Coronary artery (tissue), 2 donors: ENCODE results near the gene ETS2.

Experiments
- DNase-seq: peaks from one replicate; pipeline ENCODE4 v3.0.0-alpha.2; 2017; ENCODE audit warnings: low spot score
- H3K27ac ChIP-seq, 2 donors: fragments of 200-600 bp; sonication (generic); one replicate each; pipeline ENCODE4 v1.5.1; 2016 to 2019
- H3K4me3 ChIP-seq: fragments of 200-600 bp; sonication (generic); 2 replicates; pipeline ENCODE4 v1.5.1; 2016; ENCODE audit warnings: mild to moderate bottlenecking, moderate library complexity
- TF ChIP-seq, protein P1 (sequence below): fragments of 200-600 bp; sonication (generic); IDR thresholded peaks from one replicate; pipeline ENCODE4 v1.5.1; 2019; ENCODE audit warnings: antibody characterized with exemption

The ETS2 gene

DNA sequence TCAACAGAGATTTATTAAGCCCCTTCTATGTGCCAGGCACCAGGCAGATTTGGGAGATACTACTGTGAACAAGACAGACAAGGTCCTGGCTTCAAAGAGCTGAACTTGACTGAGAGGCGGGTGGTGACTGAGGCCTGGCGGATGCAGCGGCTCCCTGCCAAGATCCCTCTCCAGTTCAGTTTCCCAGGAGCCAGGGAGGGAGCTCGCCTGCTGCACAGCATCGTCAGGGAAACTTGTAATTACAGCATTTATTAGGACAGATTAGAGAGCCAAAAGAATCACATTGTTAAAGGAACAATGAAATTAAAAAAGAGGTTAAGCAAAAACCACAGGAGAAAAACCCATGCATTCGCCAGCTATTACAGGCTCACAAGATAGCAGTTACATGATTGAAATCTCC, 55.3 kb downstream of the ETS2 start:
- Histone ChIP-seq H3K4me3 (no peak overlapping the region), H3K27ac (no peak overlapping the region)
- TF ChIP-seq, protein P1, sequence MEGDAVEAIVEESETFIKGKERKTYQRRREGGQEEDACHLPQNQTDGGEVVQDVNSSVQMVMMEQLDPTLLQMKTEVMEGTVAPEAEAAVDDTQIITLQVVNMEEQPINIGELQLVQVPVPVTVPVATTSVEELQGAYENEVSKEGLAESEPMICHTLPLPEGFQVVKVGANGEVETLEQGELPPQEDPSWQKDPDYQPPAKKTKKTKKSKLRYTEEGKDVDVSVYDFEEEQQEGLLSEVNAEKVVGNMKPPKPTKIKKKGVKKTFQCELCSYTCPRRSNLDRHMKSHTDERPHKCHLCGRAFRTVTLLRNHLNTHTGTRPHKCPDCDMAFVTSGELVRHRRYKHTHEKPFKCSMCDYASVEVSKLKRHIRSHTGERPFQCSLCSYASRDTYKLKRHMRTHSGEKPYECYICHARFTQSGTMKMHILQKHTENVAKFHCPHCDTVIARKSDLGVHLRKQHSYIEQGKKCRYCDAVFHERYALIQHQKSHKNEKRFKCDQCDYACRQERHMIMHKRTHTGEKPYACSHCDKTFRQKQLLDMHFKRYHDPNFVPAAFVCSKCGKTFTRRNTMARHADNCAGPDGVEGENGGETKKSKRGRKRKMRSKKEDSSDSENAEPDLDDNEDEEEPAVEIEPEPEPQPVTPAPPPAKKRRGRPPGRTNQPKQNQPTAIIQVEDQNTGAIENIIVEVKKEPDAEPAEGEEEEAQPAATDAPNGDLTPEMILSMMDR: no peak
- no peak for DNase-seq

DNA sequence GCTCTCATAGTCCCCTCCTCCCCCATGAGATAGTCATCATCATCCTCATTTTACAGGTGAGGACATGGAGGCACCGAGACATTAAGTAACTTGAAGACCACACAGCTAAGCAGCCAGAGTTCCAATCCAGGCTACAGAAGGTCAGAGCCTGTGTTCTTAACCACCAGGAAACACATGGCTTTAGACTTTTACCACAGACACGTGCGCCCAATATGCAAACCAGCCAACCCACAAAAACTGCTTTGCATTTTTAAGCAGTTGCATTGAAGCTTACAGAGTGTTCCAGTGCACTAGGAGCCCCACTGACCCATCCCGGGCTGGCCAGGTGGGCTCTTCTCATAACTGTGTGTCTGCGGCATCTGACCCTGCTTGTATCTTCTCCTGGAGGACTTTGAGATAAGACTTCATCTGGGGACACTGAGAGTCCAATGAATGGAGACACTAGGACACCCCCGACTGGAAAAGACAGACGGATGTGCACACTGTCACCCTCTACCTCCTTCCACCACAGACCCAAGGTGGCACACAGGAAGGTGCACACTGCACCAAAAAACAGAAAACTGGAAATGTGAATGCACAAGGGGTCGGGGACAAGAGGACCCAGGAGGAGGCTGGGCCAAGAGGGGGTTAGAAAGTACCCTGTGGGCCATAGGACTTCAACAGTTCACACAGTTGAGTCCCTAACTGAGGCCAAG, 56.4 kb downstream of the ETS2 start:
- H3K27ac ChIP-seq: no peak overlapping the region
- TF ChIP-seq, protein P1: no peak
- DNase-seq: no peak
- no peak overlapping the region for H3K4me3 ChIP-seq

DNA sequence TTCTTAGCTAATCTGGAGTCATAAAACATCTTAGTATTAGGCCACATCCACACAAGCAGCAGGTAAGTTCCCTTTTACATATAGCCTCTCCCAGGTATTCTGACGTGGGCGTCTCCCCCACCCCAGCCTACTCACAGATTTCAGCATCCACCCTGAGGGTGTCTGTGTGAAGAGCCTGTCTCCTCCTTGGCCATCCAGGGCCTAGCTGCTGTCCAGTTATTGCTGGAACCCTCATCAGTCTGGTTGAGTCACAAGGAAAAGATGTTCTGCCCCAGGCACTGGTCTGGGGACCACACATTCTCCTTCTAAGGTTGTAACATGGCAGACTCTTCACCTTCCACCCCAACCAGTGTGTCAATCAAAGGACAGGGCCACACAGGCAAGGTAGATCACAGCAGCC, 57.6 kb downstream of the ETS2 start:
- TF ChIP-seq, protein P1: no peak
- H3K27ac ChIP-seq: no peak overlapping the region
- no peak for DNase-seq
- no peak overlapping the region for H3K4me3 ChIP-seq

DNA sequence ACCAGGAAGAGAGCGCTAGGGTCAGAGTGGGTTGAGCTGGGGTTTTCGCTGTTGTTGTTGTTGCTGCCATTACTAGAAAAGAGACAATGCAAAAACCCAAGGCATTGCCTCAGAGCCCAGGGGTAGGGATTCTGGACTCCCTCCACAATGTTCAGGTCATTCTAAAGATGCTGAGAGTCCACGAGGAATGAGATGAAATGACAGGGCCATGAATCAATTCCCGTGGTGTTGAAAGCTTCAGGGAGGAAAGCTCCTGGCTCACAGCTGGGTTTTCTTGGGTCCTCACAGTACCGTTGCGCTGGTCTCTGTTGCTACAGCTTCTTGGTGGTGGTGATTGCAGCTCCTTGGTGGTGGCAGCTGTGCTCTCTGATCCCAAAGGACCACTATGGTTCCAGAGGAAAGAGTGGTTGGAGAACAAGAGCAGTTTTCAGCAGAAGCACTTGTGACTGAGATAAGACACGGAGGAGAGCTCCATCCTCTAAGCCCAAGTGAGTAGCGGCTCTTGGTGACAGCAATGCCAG, 58.2 kb downstream of the ETS2 start:
- no peak overlapping the region for H3K4me3 ChIP-seq
- no peak for DNase-seq
- TF ChIP-seq, protein P1: no peak
- no peak overlapping the region for H3K27ac ChIP-seq

DNA sequence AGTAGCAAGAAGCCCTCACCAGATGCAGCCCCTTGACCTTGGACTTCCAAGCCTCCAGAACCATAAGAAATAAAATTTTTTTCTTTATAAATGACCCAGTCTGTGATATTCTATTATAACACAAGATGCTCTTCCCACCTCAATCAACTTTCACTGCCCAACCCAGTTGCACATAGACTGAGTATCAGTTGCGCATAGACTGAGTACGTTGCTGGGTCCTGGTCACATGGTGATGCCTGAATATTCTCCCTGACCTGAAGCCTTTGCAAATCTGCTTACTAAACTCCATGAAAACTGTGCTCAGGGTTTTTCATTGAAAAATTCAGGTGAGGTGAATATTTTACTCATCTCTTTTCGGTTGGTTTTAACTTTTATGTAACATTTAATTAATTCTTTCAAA, 59.2 kb downstream of the ETS2 start:
- TF ChIP-seq, protein P1: no peak
- Histone ChIP-seq H3K27ac (no peak overlapping the region), H3K4me3 (no peak overlapping the region)
- DNase-seq: no peak

DNA sequence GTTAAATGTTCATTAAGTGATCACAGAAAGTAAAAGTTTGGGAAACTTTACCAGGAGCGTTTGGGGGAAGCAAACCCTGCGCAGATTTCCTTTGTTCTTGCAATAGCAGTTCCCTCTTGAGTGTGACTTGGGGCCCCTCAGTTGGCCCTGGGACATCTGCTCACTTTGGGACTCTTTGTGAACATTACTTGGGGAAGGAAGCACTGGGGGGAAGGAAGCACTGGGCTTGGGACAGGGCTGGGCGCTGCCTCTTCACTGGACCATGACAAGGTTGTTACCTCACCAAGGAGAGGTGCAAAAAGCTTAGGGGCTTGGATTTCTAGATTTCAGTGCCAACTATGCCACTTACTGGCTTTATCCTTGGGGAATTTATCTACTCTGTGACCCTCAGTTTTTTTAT, 63.5 kb downstream of the ETS2 start:
- H3K27ac ChIP-seq: no peak overlapping the region
- TF ChIP-seq, protein P1: no peak
- no peak for DNase-seq
- H3K4me3 ChIP-seq: no peak overlapping the region

DNA sequence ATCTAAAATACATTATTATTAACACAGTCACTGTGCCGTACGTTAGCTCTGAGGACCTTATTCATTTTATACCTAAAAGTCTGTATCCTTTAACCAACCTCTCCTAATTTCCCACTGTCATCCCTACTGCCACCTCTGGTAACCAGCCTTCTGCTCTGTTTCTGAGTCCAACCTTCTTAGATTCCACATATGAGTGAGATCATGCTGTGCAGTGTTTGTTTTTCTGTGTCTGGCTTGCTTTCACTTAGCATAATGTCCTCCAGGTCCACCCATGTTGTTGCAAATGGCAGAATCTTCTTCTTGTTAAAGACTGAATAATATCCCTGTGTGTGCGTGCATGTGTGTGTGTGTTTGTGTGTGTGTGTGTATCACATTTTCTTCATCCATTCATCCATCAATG, 64.2 kb downstream of the ETS2 start:
- TF ChIP-seq, protein P1: no peak
- Histone ChIP-seq H3K4me3 (no peak overlapping the region), H3K27ac (no peak overlapping the region)
- DNase-seq: no peak
